H1 (cell line): ENCODE data around the gene SERPINE2. TPM values are rescaled to one million over a fixed set of nuclear protein-coding genes. Genes with fewer than 3 reads are reported as not detected.

Experiments used
- BCL11A ChIP-seq, 2 experiments: IDR thresholded peaks; one replicate each; pipeline ENCODE4 v1.6.1; 2011; ENCODE audit warnings: low read depth in 2 of 2, low read length in 2 of 2, mild to moderate bottlenecking in 2 of 2
- CEBPB ChIP-seq: IDR thresholded peaks from 2 replicates; pipeline ENCODE4 v1.6.1; 2012; ENCODE audit warnings: low read depth, low read length
- JUND ChIP-seq: IDR thresholded peaks from 2 replicates; pipeline ENCODE4 v1.6.1; 2011; ENCODE audit warnings: mild to moderate bottlenecking, improper control_type of control experiment, low read length
- POU5F1 ChIP-seq: IDR thresholded peaks from 2 replicates; pipeline ENCODE4 v1.6.1; 2011; ENCODE audit warnings: low read depth, mild to moderate bottlenecking, low read length, moderate library complexity
- polyA plus RNA-seq, 7 experiments: library from polyadenylated mRNA; depleted of rRNA in 3 of 7; stranded (reverse) in 5 of 7; unstranded in 2 of 7; fragments of >200 nt in 5 of 7; fragments of 200-250 nt in 2 of 7; gene quantifications; 1 replicate in 5 of 7; 2 replicates in 1 of 7; 4 replicates in 1 of 7; pipeline versions ENCODE4 v1.2.1 to v1.2.3, GENCODE V29; 2011 to 2013; ENCODE audit warnings: missing spikeins in 2 of 7, mixed read lengths in 2 of 7
- total RNA-seq: library from RNA; stranded (reverse); fragmentation: NEBNext Ultra II Directional; extraction: Animal tissue kit (Norgen Biotek cat#: 25700); gene quantifications from 2 replicates; pipeline ENCODE4 v1.2.1, GENCODE V29; 2021
- TF ChIP-seq, protein P1 (sequence below): IDR thresholded peaks from 2 replicates; pipeline ENCODE4 v1.6.1; 2011; ENCODE audit warnings: low read depth, mild to moderate bottlenecking, low read length; ENCODE audit not compliant: insufficient read depth

Gene SERPINE2
- total and polyA plus RNA-seq, 2 of the 8 experiments (the other 6 are each of a cell fraction or from before 2014, with no cell fraction given), result 26.2 to 76.0 TPM

- TF ChIP-seq, protein P1, sequence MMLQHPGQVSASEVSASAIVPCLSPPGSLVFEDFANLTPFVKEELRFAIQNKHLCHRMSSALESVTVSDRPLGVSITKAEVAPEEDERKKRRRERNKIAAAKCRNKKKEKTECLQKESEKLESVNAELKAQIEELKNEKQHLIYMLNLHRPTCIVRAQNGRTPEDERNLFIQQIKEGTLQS, result no peak
- TF ChIP-seq BCL11A (IDR thresholded peaks at IDR 0.05; ENCODE audit: low read depth in 2 of 2, low read length in 2 of 2) (no peak), CEBPB (no peak), POU5F1 (no peak), JUND (no peak)
Observed at GRCh38 chr2:223996391-223996790, 42.7 kb downstream of the SERPINE2 start (continued).
